GM12878 (cell line): ENCODE results near the gene CACNG8. TPM values are rescaled to one million over a fixed set of nuclear protein-coding genes. Genes with fewer than 3 reads are reported as not detected.

Source experiments
- ATAC-seq: fragments of 200-7000 bp; cut with Tn5 transposase; 3 replicates; pipeline ENCODE4 v1.9.1; 2020; ENCODE audit warnings: mild to moderate bottlenecking, moderate library complexity
- BruUV-seq: library from RNA; stranded (reverse); fragments of 400-500 nt; replicated peaks from 2 replicates; lab custom pipeline; 2021; lab: Mats Ljungman, UMichigan
- CTCF ChIA-PET: fragments of 300-600 bp; sonication (Branson Sonifier 250); formaldehyde crosslinking; extraction: SDS; loops from one replicate; lab custom pipeline; 2021; ENCODE audit warnings: inconsistent platforms; lab: Yijun Ruan, JAX
- POLR2A ChIA-PET: fragments of 350-600 bp; formaldehyde crosslinking; extraction: SDS; loops from one replicate; lab custom pipeline; 2021; ENCODE audit warnings: inconsistent platforms; lab: Charles Lee
- RAD21 ChIA-PET: fragments of 300-600 bp; sonication (Branson Sonifier 250); formaldehyde crosslinking; loops from one replicate; lab custom pipeline; 2023; ENCODE audit warnings: antibody characterized with exemption; ENCODE audit not compliant: unreplicated experiment; lab: Charles Lee
- SMC1A ChIA-PET: fragments of 300-600 bp; sonication (Branson Sonifier 250); formaldehyde crosslinking; loops from one replicate; lab custom pipeline; 2023; ENCODE audit not compliant: unreplicated experiment, uncharacterized antibody; lab: Charles Lee
- DNase-seq: peaks from one replicate; pipeline ENCODE4 v3.0.0-alpha.2; 2011; ENCODE audit warnings: low read depth, low spot score
- FAIRE-seq: peaks from 3 replicates; lab custom pipeline; 2011; peaks lifted over from hg19 to GRCh38; lab: Jason Lieb, UNC
- H2AFZ ChIP-seq: 2 replicates; pipeline ENCODE4 v1.6.0; 2011; ENCODE audit warnings: low read depth, low read length, control low read depth; ENCODE audit not compliant: control insufficient read depth
- H3K27ac ChIP-seq: 2 replicates; pipeline ENCODE4 v1.5.1; 2011; ENCODE audit warnings: control low read depth; ENCODE audit not compliant: control insufficient read depth, insufficient read depth
- H3K27me3 ChIP-seq, 2 experiments: replicated peaks in 1 of 2; 2 replicates each; pipeline versions ENCODE4 v1.6.0 to v1.6.1; 2011; ENCODE audit warnings: low read length in 1 of 2; ENCODE audit not compliant: control insufficient read depth in 2 of 2, insufficient read depth in 2 of 2
- H3K36me3 ChIP-seq, 2 experiments: 2 replicates each; pipeline ENCODE4 v1.5.1; 2011; ENCODE audit warnings: low read length in 1 of 2; ENCODE audit not compliant: control insufficient read depth in 2 of 2, insufficient read depth in 2 of 2
- H3K4me1 ChIP-seq: 2 replicates; pipeline ENCODE4 v1.6.1; 2011; ENCODE audit warnings: mild to moderate bottlenecking, low read length, moderate library complexity, mixed read lengths; ENCODE audit not compliant: control insufficient read depth, insufficient read depth
- H3K4me2 ChIP-seq: 2 replicates; pipeline ENCODE4 v1.6.0; 2011; ENCODE audit warnings: control low read depth; ENCODE audit not compliant: control insufficient read depth, insufficient read depth
- H3K4me3 ChIP-seq: fragments of 200-600 bp; sonication (generic); 2 replicates; pipeline ENCODE4 v1.5.1; 2016
- H3K79me2 ChIP-seq: 2 replicates; pipeline ENCODE4 v1.6.0; 2011; ENCODE audit warnings: low read length; ENCODE audit not compliant: control insufficient read depth, insufficient read depth
- H3K9ac ChIP-seq: 2 replicates; pipeline ENCODE4 v1.8.0; 2011; ENCODE audit warnings: low read length, control low read depth, mixed read lengths; ENCODE audit not compliant: control insufficient read depth, insufficient read depth
- H3K9me3 ChIP-seq: replicated peaks from 3 replicates; pipeline ENCODE4 v1.5.1; 2011; ENCODE audit warnings: mild to moderate bottlenecking, low read length; ENCODE audit not compliant: control insufficient read depth, insufficient read depth
- H4K20me1 ChIP-seq: 2 replicates; pipeline ENCODE4 v1.6.0; 2011; ENCODE audit not compliant: control insufficient read depth, insufficient read depth
- ATF7 ChIP-seq: fragments of 450-650 bp; IDR thresholded peaks from 2 replicates; pipeline ENCODE4 v1.6.1; 2016; ENCODE audit warnings: low read depth, mild to moderate bottlenecking
- CEBPB ChIP-seq, 2 experiments: fragments of 150-350 bp in 1 of 2; IDR thresholded peaks; 2 replicates each; pipeline ENCODE4 v1.6.1; 2012 to 2014; ENCODE audit warnings: low read depth in 2 of 2, low read length in 2 of 2, borderline replicate concordance in 1 of 2, inconsistent platforms in 1 of 2
- FOXK2 ChIP-seq: fragments of 450-650 bp; IDR thresholded peaks from 2 replicates; pipeline ENCODE4 v1.6.1; 2017; ENCODE audit warnings: mild to moderate bottlenecking, moderate library complexity
- GATAD2B ChIP-seq: fragments of 450-650 bp; conservative IDR thresholded peaks from 2 replicates; pipeline ENCODE4 v1.6.1; 2017; ENCODE audit warnings: low read depth, mild to moderate bottlenecking, moderate library complexity
- IKZF1 ChIP-seq: fragments of 450-650 bp; conservative IDR thresholded peaks from 2 replicates; pipeline ENCODE4 v1.6.1; 2017; ENCODE audit warnings: antibody characterized with exemption, mild to moderate bottlenecking
- KAT2A ChIP-seq: conservative IDR thresholded peaks from 2 replicates; pipeline ENCODE4 v1.6.1; 2011; ENCODE audit warnings: low read depth, low read length; ENCODE audit not compliant: control insufficient read depth
- NFYA ChIP-seq: IDR thresholded peaks from 2 replicates; pipeline ENCODE4 v1.6.1; 2011; ENCODE audit warnings: low read depth, mild to moderate bottlenecking, low read length, improper control_type of control experiment, borderline replicate concordance
- NFYB ChIP-seq: IDR thresholded peaks from 2 replicates; pipeline ENCODE4 v1.6.1; 2011; ENCODE audit warnings: low read depth, mild to moderate bottlenecking, low read length, improper control_type of control experiment, moderate library complexity; ENCODE audit not compliant: insufficient read depth
- RAD21 ChIP-seq: IDR thresholded peaks from 2 replicates; pipeline ENCODE4 v1.6.1; 2011; ENCODE audit warnings: mild to moderate bottlenecking, low read depth, low read length, moderate library complexity; ENCODE audit not compliant: insufficient read depth
- SIN3A ChIP-seq: IDR thresholded peaks from 2 replicates; pipeline ENCODE4 v1.6.1; 2012; ENCODE audit warnings: low read depth, low read length, improper control_type of control experiment
- SIX5 ChIP-seq: IDR thresholded peaks from 2 replicates; pipeline ENCODE4 v1.6.1; 2011; ENCODE audit warnings: mild to moderate bottlenecking, low read depth, low read length, moderate library complexity; ENCODE audit not compliant: severe bottlenecking
- SREBF2 ChIP-seq: IDR thresholded peaks from 2 replicates; pipeline ENCODE4 v1.6.1; 2012; ENCODE audit warnings: mild to moderate bottlenecking, low read length
- SUZ12 ChIP-seq: fragments of 200-600 bp; sonication (generic); IDR thresholded peaks from one replicate; pipeline ENCODE4 v1.6.1; 2018; ENCODE audit warnings: antibody characterized with exemption, mild to moderate bottlenecking; ENCODE audit not compliant: unreplicated experiment
- TCF12 ChIP-seq: IDR thresholded peaks from 2 replicates; pipeline ENCODE4 v1.6.1; 2011; ENCODE audit warnings: low read depth, mild to moderate bottlenecking, low read length
- TCF3 ChIP-seq: IDR thresholded peaks from 2 replicates; pipeline ENCODE4 v1.6.1; 2012; ENCODE audit warnings: low read depth, mild to moderate bottlenecking, low read length, borderline replicate concordance; ENCODE audit not compliant: insufficient read depth
- WGBS: methylation state at CpG from one replicate; pipeline ENCODE4 v1.1.6; 2016; ENCODE audit warnings: low lambda C conversion rate; ENCODE audit not compliant: insufficient replicate concordance, insufficient coverage; ENCODE audit errors: missing lambda C conversion rate; 5-methylcytosine and 5-hydroxymethylcytosine counted together
- in situ Hi-C: fragments of 300-500 bp; cut with MboI; formaldehyde crosslinking; loops from 9 replicates; pipeline ENCODE4 v1.14.3; 2018; ENCODE audit warnings: mixed read lengths
- intact Hi-C: fragments of 100-400 bp; cut with micrococcal nuclease; formaldehyde crosslinking; loops from one replicate; pipeline ENCODE4 v1.14.2; 2022; ENCODE audit not compliant: unreplicated experiment
- polyA plus RNA-seq, 11 experiments: library from polyadenylated mRNA; depleted of rRNA in 4 of 11; unstranded in 6 of 11; stranded (reverse) in 5 of 11; fragments of >200 nt; fragmentation: Nextera tagmentation in 4 of 11; fragmentation: Illumina TruSeq in 1 of 11; extraction: Ambion mirVana in 4 of 11; extraction: Trizol in 1 of 11; gene quantifications; 1 replicate in 1 of 11; 2 replicates in 10 of 11; pipeline versions ENCODE4 v1.2.1 to v1.2.3, GENCODE V29; 2011 to 2016; ENCODE audit warnings: inconsistent platforms in 2 of 11, missing spikeins in 2 of 11, low read depth in 1 of 11
- total RNA-seq, 4 experiments: library from RNA; depleted of rRNA in 3 of 4; stranded (reverse); fragments of >200 nt in 3 of 4; fragmentation: Illumina TruSeq in 1 of 4; extraction: Trizol in 1 of 4; gene quantifications; 2 replicates each; pipeline versions ENCODE4 v1.2.1 to v1.2.3, GENCODE V29; 2013 to 2021

CACNG8 gene
- total and polyA plus RNA-seq, 10 of the 15 experiments (the other 5 are each of a cell fraction or from before 2014, with no cell fraction given) = not detected

DNA sequence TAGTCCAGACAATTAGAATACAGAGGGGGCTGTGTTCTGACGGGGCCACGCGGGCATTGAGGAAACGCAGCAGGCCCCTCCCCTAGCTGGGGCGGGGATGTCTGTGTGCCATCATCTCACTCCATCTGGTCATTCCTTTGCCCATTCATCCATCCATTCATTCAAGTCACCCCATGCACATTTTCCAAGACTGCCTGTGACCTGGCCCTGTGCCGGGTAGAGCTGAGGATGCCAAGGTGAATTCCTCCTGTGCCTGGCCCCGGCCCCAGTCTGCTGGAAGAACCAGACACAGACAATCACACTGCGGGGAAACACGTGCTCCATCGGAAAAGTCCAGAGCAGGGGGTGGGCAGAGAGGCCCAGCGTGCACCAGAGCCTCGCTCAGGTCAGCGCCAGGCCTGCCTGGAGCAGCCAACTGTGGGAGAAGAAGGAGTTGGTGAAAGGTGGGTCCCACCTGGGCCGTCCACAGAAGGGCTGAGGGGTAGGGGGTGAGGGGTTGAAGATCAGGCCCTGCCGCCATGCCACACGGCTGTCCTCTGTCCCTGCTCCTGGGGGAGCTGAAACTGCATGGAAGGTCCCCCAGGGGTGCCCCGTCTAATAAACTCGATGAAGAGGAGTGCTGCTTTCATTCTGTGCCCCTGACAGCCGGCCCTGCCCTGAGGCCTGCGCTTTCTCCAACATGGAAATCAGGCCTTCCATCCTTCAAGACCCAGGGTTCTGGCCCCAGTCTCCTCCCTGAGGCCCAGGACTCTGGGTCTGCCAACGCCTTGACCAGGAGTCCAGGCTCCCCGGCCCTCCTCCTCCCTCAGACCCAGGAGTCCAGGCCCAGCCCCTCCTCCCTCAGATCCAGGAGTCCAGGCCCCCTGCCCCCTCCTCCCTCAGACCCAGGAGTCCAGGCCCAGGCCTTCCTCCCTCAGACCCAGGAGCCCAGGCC, 27.1 kb downstream of the CACNG8 start:
- H3K9ac ChIP-seq = no peak overlapping the region
- intact Hi-C loops (no loop called here), in situ Hi-C loops (no loop called here)
- no TSS peak for BruUV-seq
- 48% methylated on average over 20 of the region's 22 CpGs for WGBS
- H3K27me3 ChIP-seq = no peaks in the 10 kb centered on the region
- no peak for ATAC-seq
- H3K36me3 ChIP-seq = no peaks in the 10 kb centered on the region
- H2AFZ ChIP-seq = no peak overlapping the region
- DNase-seq = no peak
- CTCF ChIA-PET = no interaction called here
- H3K79me2 ChIP-seq = no peaks in the 10 kb centered on the region
- POLR2A ChIA-PET = no interaction called here
- TF ChIP-seq SIX5 (no peak), ATF7 (no peak), NFYB (no peak), SIN3A (no peak), RAD21 (no peak), SUZ12 (no peak), TCF12 (no peak), TCF3 (no peak), CEBPB (IDR thresholded peaks at IDR 0.05; ENCODE audit: borderline replicate concordance in 1 of 2, low read depth in 2 of 2, low read length in 2 of 2) (no peak), NFYA (no peak), FOXK2 (no peak), GATAD2B (no peak), KAT2A (no peak), IKZF1 (no peak), SREBF2 (no peak)
- FAIRE-seq = no peak
- H3K27ac ChIP-seq = no peak overlapping the region
- RAD21 ChIA-PET = no interaction called here
- no peaks in the 10 kb centered on the region for H3K4me1 ChIP-seq
- SMC1A ChIA-PET = no interaction called here
- H4K20me1 ChIP-seq = no peaks in the 10 kb centered on the region
- H3K4me3 ChIP-seq = no peak overlapping the region
- H3K9me3 ChIP-seq = no peaks in the 10 kb centered on the region; the same call in 2 of the 3 replicates
- no peak overlapping the region for H3K4me2 ChIP-seq
